K562 (cell line): ENCODE measurements around the gene DNAJB11. TPM values are rescaled to one million over a fixed set of nuclear protein-coding genes. Genes with fewer than 3 reads are reported as not detected.
A peak's percentile ranks its signal among the peaks of the same experiment; 100 is the strongest.

Source experiments
- ATAC-seq: fragments of 200-7000 bp; cut with Tn5 transposase; 3 replicates; pipeline ENCODE4 v1.9.1; 2020; ENCODE audit warnings: moderate library complexity
- BruUV-seq: library from RNA; stranded (reverse); fragments of 400-500 nt; replicated peaks from 2 replicates; lab custom pipeline; 2021; lab: Mats Ljungman, UMichigan
- CTCF ChIA-PET: fragments of 300-600 bp; formaldehyde crosslinking; extraction: SDS; loops from one replicate; lab custom pipeline; 2021; ENCODE audit warnings: low intra/inter-chr PET ratio; lab: Yijun Ruan, JAX
- POLR2A ChIA-PET: fragments of 300-600, 350-650 bp; sonication (Branson Sonifier 250); formaldehyde crosslinking; extraction: SDS; loops from one replicate; lab custom pipeline; 2021; ENCODE audit warnings: antibody characterized with exemption, inconsistent platforms; lab: Yijun Ruan, JAX
- DNase-seq, 4 experiments: peaks; one replicate each; pipeline versions ENCODE4 v3.0.0 to v3.0.0-alpha.2; 2011 to 2018; ENCODE audit warnings: low spot score in 3 of 4, mixed read lengths in 3 of 4; ENCODE audit errors: extremely low read depth in 1 of 4
- FAIRE-seq: peaks from 2 replicates; lab custom pipeline; 2011; peaks lifted over from hg19 to GRCh38; lab: Jason Lieb, UNC
- H2AFZ ChIP-seq: 2 replicates; pipeline ENCODE4 v1.6.0; 2011; ENCODE audit warnings: low read depth, low read length, control low read depth, inconsistent platforms
- H3K27ac ChIP-seq: fragments of 200-600 bp; 3 replicates; pipeline ENCODE4 v1.8.0; 2011; ENCODE audit warnings: low read depth, mild to moderate bottlenecking, control low read depth, inconsistent platforms, low read length, moderate library complexity, mixed read lengths; ENCODE audit errors: extremely low read depth
- H3K27me3 ChIP-seq, 2 experiments: fragments of 300-600 bp in 1 of 2; 2 replicates in 1 of 2; 3 replicates in 1 of 2; pipeline versions ENCODE4 v1.6.0 to v1.8.0; 2011; ENCODE audit warnings: inconsistent platforms in 2 of 2, low read length in 2 of 2, mild to moderate bottlenecking in 1 of 2, mixed read lengths in 1 of 2, moderate library complexity in 1 of 2; ENCODE audit not compliant: control insufficient read depth in 2 of 2, insufficient read depth in 2 of 2
- H3K36me3 ChIP-seq: fragments of 300-600 bp; 3 replicates; pipeline ENCODE4 v1.8.0; 2011; ENCODE audit warnings: mild to moderate bottlenecking, low read length, inconsistent platforms; ENCODE audit not compliant: control insufficient read depth, insufficient read depth
- H3K4me1 ChIP-seq, 2 experiments: fragments of 200-600 bp in 1 of 2; replicated peaks in 1 of 2; 2 replicates in 1 of 2; 3 replicates in 1 of 2; pipeline versions ENCODE4 v1.5.1 to v1.8.0; 2011; ENCODE audit warnings: inconsistent platforms in 2 of 2, low read length in 2 of 2, mild to moderate bottlenecking in 1 of 2, mixed read lengths in 1 of 2, moderate library complexity in 1 of 2; ENCODE audit not compliant: control insufficient read depth in 2 of 2, insufficient read depth in 2 of 2
- H3K4me2 ChIP-seq: 2 replicates; pipeline ENCODE4 v1.6.1; 2011; ENCODE audit warnings: low read length, control low read depth, inconsistent platforms, mixed read lengths; ENCODE audit not compliant: insufficient read depth
- H3K4me3 ChIP-seq: fragments of 200-600 bp; sonication (generic), shearing (Covaris generic); 2 replicates; pipeline ENCODE4 v1.5.1; 2016; ENCODE audit warnings: control low read depth, inconsistent platforms
- H3K79me2 ChIP-seq: fragments of 200-600 bp; 3 replicates; pipeline ENCODE4 v1.8.0; 2011; ENCODE audit warnings: low read length, inconsistent platforms; ENCODE audit not compliant: control insufficient read depth, insufficient read depth
- H3K9ac ChIP-seq, 2 experiments: 2 replicates each; pipeline versions ENCODE4 v1.6.0 to v1.6.1; 2011; ENCODE audit warnings: low read depth in 2 of 2, low read length in 2 of 2, control low read depth in 1 of 2, inconsistent platforms in 1 of 2, mild to moderate bottlenecking in 1 of 2, mixed read lengths in 1 of 2; ENCODE audit not compliant: insufficient read depth in 1 of 2
- H3K9me1 ChIP-seq: one replicate; pipeline ENCODE4 v1.6.0; 2011; ENCODE audit warnings: inconsistent platforms, mild to moderate bottlenecking, low read length, moderate library complexity; ENCODE audit not compliant: control insufficient read depth, insufficient read depth
- H3K9me3 ChIP-seq: replicated peaks from 2 replicates; pipeline ENCODE4 v1.5.1; 2011; ENCODE audit warnings: low read depth, low read length, inconsistent platforms; ENCODE audit not compliant: control insufficient read depth, insufficient read depth
- H4K20me1 ChIP-seq: replicated peaks from 2 replicates; pipeline ENCODE4 v1.6.1; 2011; ENCODE audit warnings: low read length, inconsistent platforms, mixed read lengths; ENCODE audit not compliant: control insufficient read depth, insufficient read depth
- CEBPG ChIP-seq, 3 experiments: fragments of 200-800 bp in 1 of 3; sonication (Bioruptor generic) in 1 of 3; sonication (generic) in 1 of 3; formaldehyde crosslinking in 1 of 3; IDR thresholded peaks in 2 of 3; conservative IDR thresholded peaks in 1 of 3; 2 replicates each; pipeline versions ENCODE4 v1.6.1 to v1.8.0; 2016 to 2022; ENCODE audit warnings: missing compliant biosample characterization in 2 of 3, missing genetic modification characterization in 2 of 3, mild to moderate bottlenecking in 1 of 3, missing genetic modification reagents in 1 of 3
- DLX4 ChIP-seq: fragments of 250-450 bp; sonication (Bioruptor Pico); IDR thresholded peaks from 2 replicates; pipeline ENCODE4 v1.6.1; 2021; ENCODE audit warnings: mild to moderate bottlenecking
- EZH2 ChIP-seq: IDR thresholded peaks from 2 replicates; pipeline ENCODE4 v1.6.1; 2012; ENCODE audit warnings: low read depth, mild to moderate bottlenecking, inconsistent platforms, low read length, borderline replicate concordance
- HDAC2 ChIP-seq: fragments of 450-650 bp; IDR thresholded peaks from 2 replicates; pipeline ENCODE4 v1.6.1; 2016; ENCODE audit warnings: mild to moderate bottlenecking
- HNRNPH1 ChIP-seq: fragments of 200-400 bp; formaldehyde crosslinking; optimal IDR thresholded peaks from 2 replicates; pipeline ENCODE3; 2017; ENCODE audit warnings: low read depth, mild to moderate bottlenecking, low read length, moderate library complexity
- HOXB6 ChIP-seq: fragments of 250-450 bp; sonication (Bioruptor Pico); IDR thresholded peaks from 2 replicates; pipeline ENCODE4 v1.5.1; 2022; ENCODE audit warnings: mild to moderate bottlenecking, borderline replicate concordance
- MXI1 ChIP-seq: IDR thresholded peaks from 2 replicates; pipeline ENCODE4 v1.6.1; 2011; ENCODE audit warnings: low read depth, mild to moderate bottlenecking, improper control_type of control experiment, low read length
- PCBP2 ChIP-seq: fragments of 200-400 bp; formaldehyde crosslinking; IDR thresholded peaks from 2 replicates; pipeline ENCODE4 v1.6.1; 2018; ENCODE audit warnings: low read length, low read depth, mild to moderate bottlenecking, moderate library complexity; ENCODE audit not compliant: poor library complexity, severe bottlenecking
- RBFOX2 ChIP-seq: fragments of 200-400 bp; formaldehyde crosslinking; IDR thresholded peaks from 2 replicates; pipeline ENCODE4 v1.6.1; 2017; ENCODE audit warnings: low read depth, mild to moderate bottlenecking, low read length, moderate library complexity
- SLC30A9 ChIP-seq: fragments of 250-450 bp; sonication (Bioruptor Pico); IDR thresholded peaks from 2 replicates; pipeline ENCODE4 v1.8.0; 2022; ENCODE audit warnings: mild to moderate bottlenecking, moderate library complexity
- STAT5A ChIP-seq: IDR thresholded peaks from 2 replicates; pipeline ENCODE4 v1.6.1; 2012; ENCODE audit warnings: low read length, inconsistent platforms, borderline replicate concordance
- TCF3 ChIP-seq: sonication (generic); formaldehyde crosslinking; IDR thresholded peaks from 2 replicates; pipeline ENCODE4 v1.4.0; 2020; ENCODE audit warnings: mild to moderate bottlenecking, missing genetic modification reagents
- ZBTB11 ChIP-seq, 3 experiments: fragments of 200-800 bp in 1 of 3; fragments of 250-450 bp in 1 of 3; fragments of 450-650 bp in 1 of 3; sonication (Bioruptor Pico) in 1 of 3; sonication (Bioruptor generic) in 1 of 3; formaldehyde crosslinking in 1 of 3; IDR thresholded peaks; 2 replicates each; pipeline versions ENCODE4 v1.6.1 to v1.8.0; 2016 to 2022; ENCODE audit warnings: mild to moderate bottlenecking in 2 of 3, missing genetic modification characterization in 2 of 3, missing compliant biosample characterization in 1 of 3, moderate library complexity in 1 of 3
- ZBTB33 ChIP-seq: sonication (generic); formaldehyde crosslinking; IDR thresholded peaks from 2 replicates; pipeline ENCODE4 v1.8.1; 2023; ENCODE audit warnings: mild to moderate bottlenecking, missing genetic modification reagents
- ZZZ3 ChIP-seq: fragments of 450-650 bp; IDR thresholded peaks from 2 replicates; pipeline ENCODE4 v1.6.1; 2016; ENCODE audit warnings: antibody characterized with exemption, mild to moderate bottlenecking, moderate library complexity
- WGBS: fragments of 100-300 bp; shearing (Covaris generic); methylation state at CpG from one replicate; pipeline ENCODE4 v1.1.6; 2016; ENCODE audit warnings: low coverage, mixed read lengths; ENCODE audit not compliant: insufficient coverage; ENCODE audit errors: missing lambda C conversion rate; 5-methylcytosine and 5-hydroxymethylcytosine counted together
- in situ Hi-C: fragments of 300-500 bp; cut with MboI; formaldehyde crosslinking; loops from 4 replicates; pipeline ENCODE4 v1.15.0; 2018; ENCODE audit warnings: inconsistent platforms, mixed read lengths
- intact Hi-C: fragments of 100-400 bp; cut with micrococcal nuclease; formaldehyde crosslinking; loops from 2 replicates; pipeline ENCODE4 v1.14.2; 2022
- polyA plus RNA-seq, 8 experiments: library from polyadenylated mRNA; depleted of rRNA in 4 of 8; stranded (reverse) in 5 of 8; unstranded in 3 of 8; fragments of >200 nt; fragmentation: Nextera tagmentation in 2 of 8; fragmentation: Illumina TruSeq in 1 of 8; extraction: Ambion mirVana in 2 of 8; extraction: Trizol in 1 of 8; gene quantifications; 2 replicates each; pipeline versions ENCODE4 v1.2.1 to v1.2.3, GENCODE V29; 2011 to 2014; ENCODE audit warnings: inconsistent platforms in 1 of 8, missing spikeins in 1 of 8
- total RNA-seq, 7 experiments: library from RNA; depleted of rRNA in 6 of 7; stranded (reverse); fragments of >200 nt in 6 of 7; fragmentation: Illumina TruSeq in 2 of 7; extraction: Trizol in 2 of 7; gene quantifications; 2 replicates each; pipeline versions ENCODE4 v1.2.1 to v1.2.3, GENCODE V29; 2011 to 2021; ENCODE audit warnings: low replicate concordance in 1 of 7

DNAJB11 gene
- total and polyA plus RNA-seq, 9 of the 15 experiments (the other 6 are each of a cell fraction or from before 2014, with no cell fraction given), result 14.8 to 74.7 (median 63.8) TPM

GRCh38 chr3:186624598-186624997, 54.1 kb downstream of the DNAJB11 start (continued):
- TF ChIP-seq ZBTB33 (CRISPR knock-in tag) (no peak), ZZZ3 (no peak), DLX4 (no peak)

GRCh38 chr3:186625600-186626042, 55.1 kb downstream of the DNAJB11 start:
- ChIA-PET CTCF (no interaction called here), POLR2A (interaction anchor here (0.6 to 2.2 kb wide), 4 partner anchors 9 to 942 kb away, joined by 3 to 6 read pairs (median 3); no protein-coding TSS in a partner anchor)
- Histone ChIP-seq H3K9me3 (0 out of 2 replicates have a peak, but pooled peaks cover 1% of the 10 kb centered on the region), H3K9me1 (no peaks in the 10 kb centered on the region), H3K4me1 (peaks cover 3 to 4% of the 10 kb centered on the region in 2 experiments; a peak in 3 of 5 replicates), H3K4me2 (no peak overlapping the region), H4K20me1 (no peaks in the 10 kb centered on the region), H3K79me2 (no peaks in the 10 kb centered on the region), H3K27ac (no peak overlapping the region), H3K27me3 (peaks cover 4 to 35% of the 10 kb centered on the region in 2 experiments; a peak in 4 of 5 replicates), H3K36me3 (no peaks in the 10 kb centered on the region), H2AFZ (no peak overlapping the region), H3K4me3 (no peak overlapping the region), H3K9ac (no peak overlapping the region)
- DNase-seq (no peak), ATAC-seq (no peak), FAIRE-seq (no peak)
- intact Hi-C loops (no loop called here), in situ Hi-C loops (no loop called here)
- BruUV-seq, result no TSS peak
- WGBS, result 11% methylated on average over 4 of the region's 4 CpGs
- no peak for TF ChIP-seq CEBPG (CRISPR knock-in tag; IDR thresholded peaks at IDR 0.05)
- peak; percentile 65 to 84 for TF ChIP-seq CEBPG (tag; conservative IDR thresholded peaks at IDR 0.05 in 1 of 2, IDR thresholded peaks at IDR 0.05 in 1 of 2)
- TF ChIP-seq MXI1, result no peak
- no peak for TF ChIP-seq HDAC2
- TF ChIP-seq SLC30A9, result no peak
- TF ChIP-seq PCBP2, result no peak
- TF ChIP-seq ZBTB11 (CRISPR knock-in tag; IDR thresholded peaks at IDR 0.05), result no peak
- no peak for TF ChIP-seq EZH2
- TF ChIP-seq TCF3, result no peak
- no peak for TF ChIP-seq STAT5A
- TF ChIP-seq HOXB6 (CRISPR knock-in tag), result no peak
- no peak for TF ChIP-seq HNRNPH1
- no peak for TF ChIP-seq RBFOX2
